A673 (cell line): Measurements from ENCODE around the gene EXOC4.

Experiments
- CTCF ChIP-seq: fragments of 300-800, 200-600 bp; sonication (generic); conservative IDR thresholded peaks from 2 replicates; pipeline ENCODE4 v1.5.1; 2017; ENCODE audit warnings: low read depth, mild to moderate bottlenecking, antibody characterized with exemption, low read length, moderate library complexity, mixed read lengths
- EZH2 ChIP-seq: fragments of 200-600 bp; sonication (generic); IDR thresholded peaks from 2 replicates; pipeline ENCODE4 v1.6.1; 2017; ENCODE audit warnings: borderline replicate concordance, low read depth, mild to moderate bottlenecking, mixed read lengths, antibody characterized with exemption, low read length; ENCODE audit not compliant: poor library complexity, severe bottlenecking

- TF ChIP-seq CTCF (no peak), EZH2 (no peak)
Observed at GRCh38 chr7:133769668-133770067, 516.8 kb downstream of the EXOC4 start.
